HG03439 (cell line): Measurements from ENCODE around the gene ZNF615.
"Not testable (repeated sequence)": the region's sequence is repeated elsewhere in the genome, so short reads cannot be mapped to it uniquely, and the experiment has no call there.

Experiments used
- ATAC-seq: cut with Tn5 transposase; IDR thresholded peaks from one replicate; pipeline ENCODE4 v1.9.1; 2021; ENCODE audit warnings: mild to moderate bottlenecking, moderate library complexity; ENCODE audit not compliant: unreplicated experiment

Gene ZNF615

DNA sequence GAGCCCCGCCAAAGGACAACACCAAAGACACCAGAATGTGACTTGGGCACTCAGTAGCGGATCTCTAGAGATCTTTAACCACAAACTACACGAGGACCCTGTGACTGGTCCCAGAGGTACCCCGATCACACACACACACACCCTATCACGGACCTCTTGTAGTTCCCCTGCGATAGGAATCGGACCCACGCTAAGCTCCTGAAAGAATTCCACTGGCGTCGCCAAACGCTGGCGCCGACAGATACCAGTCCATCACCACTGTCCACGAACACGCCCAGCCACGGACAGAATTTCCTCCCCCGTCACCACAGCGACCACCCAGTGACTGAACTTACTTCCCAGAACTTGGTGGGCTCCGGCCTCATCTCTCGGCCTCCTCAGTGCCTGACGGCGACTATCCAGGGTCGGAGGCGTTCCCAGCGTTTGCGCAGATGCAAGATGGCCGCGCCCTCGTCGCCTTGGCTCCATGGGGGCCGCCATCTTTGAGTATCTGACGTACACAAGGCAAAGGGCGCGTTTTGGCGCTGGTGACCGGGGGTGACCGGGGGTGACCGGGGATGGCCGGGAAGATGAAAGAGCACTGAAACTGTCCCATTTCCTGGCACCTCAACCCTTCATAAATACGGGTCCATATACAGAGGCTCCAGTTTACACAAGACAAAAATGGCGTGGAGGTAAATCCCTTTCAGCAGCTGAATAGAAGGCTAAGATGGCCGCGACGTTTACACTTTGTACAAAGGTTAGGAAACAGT is at the start of gene ZNF615:
Gene ZNF615, minus strand, starts transcription at position 406 of the 752 bp plus-strand sequence. CDS start 4,500 bp downstream, outside the sequence.
- peak; percentile 96 for ATAC-seq

DNA sequence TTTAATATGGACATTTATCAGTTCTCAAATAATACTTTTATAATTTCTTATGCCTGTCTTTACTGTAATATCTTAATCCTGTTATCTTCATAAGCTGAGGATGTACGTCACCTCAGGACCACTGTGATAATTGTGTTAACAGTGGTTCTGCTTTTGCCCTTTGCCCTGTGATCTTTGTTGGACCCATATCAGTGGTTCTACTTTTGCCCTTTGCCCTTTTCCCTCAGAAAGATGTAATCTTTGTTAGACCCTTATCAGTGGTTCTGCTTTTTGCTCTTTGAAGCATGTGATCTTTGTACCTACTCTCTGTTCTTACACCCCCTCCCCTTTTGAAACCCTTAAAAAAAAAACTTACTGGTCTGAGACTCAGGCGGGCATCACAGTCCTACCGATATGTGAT is 48.5 kb upstream of the ZNF615 start:
- not testable (repeated sequence) for ATAC-seq

DNA sequence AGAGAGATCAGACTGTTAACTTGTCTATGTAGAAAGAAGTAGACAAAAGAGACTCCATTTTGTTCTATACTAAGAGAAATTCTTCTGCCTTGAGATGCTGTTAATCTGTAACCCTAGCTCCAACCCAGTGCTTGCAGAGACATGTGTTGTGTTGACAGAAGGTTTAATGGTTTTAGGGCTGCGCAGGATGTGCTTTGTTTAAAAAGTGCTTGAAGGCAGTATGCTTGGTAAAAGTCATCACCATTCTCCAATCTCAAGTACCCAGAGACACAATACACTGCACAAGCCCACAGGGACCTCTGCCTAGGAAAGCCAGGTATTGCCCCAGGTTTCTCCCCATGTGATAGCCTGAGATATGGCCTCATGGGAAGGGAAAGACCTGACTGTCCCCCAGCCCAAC is 43.7 kb upstream of the ZNF615 start:
- ATAC-seq, result not testable (repeated sequence)

DNA sequence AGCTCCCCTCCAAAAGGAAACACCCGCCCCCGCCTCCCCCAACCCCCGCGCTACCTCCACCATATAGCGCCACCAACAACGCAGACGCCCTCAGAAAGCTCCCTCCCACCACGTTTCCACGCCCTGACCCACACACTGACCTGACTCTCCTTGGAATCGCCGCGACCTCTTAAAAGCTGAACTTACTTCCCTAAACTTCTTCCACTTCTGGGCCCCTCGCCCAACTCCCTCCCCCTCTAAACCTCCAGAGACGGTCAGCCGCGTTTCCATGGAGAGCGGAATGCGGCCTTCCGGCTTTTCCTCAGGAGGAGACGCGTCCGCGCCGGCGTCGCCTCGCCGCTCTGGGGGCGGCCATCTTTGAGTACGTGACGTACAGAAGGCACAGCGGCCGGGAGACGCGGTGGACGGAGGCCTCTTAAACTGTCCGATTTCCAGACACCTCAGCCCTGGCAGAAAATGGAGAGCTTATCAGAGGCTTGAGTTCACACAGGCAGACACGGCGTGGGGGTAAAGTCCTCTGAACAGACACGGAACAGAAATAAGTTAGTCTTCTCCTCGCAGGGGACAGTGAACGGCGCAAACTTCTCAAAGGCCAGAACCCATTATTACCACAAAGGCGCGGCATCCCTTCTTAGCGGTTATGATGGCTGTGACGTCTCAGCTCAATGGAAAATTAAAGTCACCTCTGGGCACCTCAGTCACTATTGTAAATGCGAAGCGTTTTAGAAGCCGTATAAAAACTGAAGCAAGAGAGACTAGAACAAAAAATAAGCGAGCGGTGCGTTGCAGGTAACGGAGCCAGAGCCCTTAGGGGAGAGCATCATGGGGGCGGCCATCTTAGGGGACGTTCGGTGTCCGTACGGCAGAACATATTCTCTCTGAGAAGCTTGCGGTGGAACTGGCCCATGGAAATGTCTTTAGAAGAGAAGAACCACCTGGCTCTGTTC is 40.8 kb upstream of the ZNF615 start, which contains the start of gene ZNF432:
Gene ZNF432, minus strand, starts transcription at position 284 of the 947 bp plus-strand sequence. CDS start 1,970 bp downstream, outside the sequence.
- ATAC-seq, result peak; percentile 89

DNA sequence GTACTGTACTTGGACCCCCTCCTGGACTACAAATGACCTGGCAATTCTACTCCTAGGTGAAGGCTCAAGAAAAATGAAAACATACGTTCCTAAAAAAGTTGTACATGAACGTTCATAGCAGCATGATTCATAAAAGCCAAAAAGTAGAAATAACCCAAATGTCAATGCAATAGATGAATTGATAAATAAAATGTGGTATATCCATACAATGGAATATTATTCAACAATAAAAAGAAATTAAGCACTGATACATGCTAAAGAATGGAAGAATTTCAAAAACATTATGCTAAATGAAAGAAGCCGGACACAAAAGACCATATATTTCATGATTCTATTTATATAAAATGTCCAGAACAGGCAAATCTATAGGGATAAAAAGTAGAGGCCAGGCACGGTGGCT is 31.2 kb upstream of the ZNF615 start:
- ATAC-seq, result no peak

DNA sequence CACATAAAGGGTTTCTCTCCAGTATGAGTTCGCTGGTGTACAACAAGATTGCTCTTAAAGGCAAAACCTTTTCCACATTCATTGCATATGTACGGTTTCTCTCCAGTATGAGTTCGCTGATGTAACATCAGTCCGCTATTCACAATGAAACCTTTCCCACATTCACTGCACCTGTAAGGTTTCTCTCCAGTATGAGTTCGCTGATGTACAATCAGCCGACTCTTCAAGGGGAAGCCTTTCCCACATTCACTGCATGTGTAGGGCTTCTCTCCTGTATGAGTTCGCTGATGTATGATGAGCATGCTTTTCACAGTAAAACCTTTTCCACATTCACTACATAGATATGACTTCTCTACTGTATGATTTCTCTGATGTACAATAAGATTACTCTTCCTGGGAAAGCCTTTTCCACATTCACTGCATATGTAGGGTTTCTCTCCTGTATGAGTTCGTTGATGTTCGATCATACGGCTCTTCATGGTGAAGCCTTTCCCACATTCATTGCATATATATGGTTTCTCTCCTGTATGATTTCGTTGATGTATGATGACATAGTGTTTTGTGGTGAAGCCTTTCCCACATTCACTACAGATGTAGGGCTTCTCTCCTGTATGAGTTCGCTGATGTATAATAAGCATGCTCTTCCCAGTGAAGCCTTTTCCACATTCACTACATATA is 26.2 kb upstream of the ZNF615 start:
- ATAC-seq, result no peak

DNA sequence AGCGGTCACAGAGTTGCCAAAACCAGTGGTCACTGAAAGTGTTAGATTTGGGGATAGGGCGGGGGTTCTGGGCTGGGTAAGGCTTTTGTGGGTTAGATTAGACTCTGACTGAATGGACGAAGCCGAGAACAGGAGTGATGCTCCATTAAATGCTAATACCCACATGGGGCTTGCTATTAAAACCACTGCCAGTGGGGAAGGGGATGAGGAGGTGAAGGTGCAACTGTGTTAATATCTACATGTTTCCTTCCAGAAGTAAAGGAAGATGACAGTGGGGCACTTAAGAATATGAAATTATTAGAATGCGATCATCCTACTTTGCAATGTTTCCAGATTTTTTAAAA is 20.7 kb upstream of the ZNF615 start:
- ATAC-seq, result peak; percentile 38

DNA sequence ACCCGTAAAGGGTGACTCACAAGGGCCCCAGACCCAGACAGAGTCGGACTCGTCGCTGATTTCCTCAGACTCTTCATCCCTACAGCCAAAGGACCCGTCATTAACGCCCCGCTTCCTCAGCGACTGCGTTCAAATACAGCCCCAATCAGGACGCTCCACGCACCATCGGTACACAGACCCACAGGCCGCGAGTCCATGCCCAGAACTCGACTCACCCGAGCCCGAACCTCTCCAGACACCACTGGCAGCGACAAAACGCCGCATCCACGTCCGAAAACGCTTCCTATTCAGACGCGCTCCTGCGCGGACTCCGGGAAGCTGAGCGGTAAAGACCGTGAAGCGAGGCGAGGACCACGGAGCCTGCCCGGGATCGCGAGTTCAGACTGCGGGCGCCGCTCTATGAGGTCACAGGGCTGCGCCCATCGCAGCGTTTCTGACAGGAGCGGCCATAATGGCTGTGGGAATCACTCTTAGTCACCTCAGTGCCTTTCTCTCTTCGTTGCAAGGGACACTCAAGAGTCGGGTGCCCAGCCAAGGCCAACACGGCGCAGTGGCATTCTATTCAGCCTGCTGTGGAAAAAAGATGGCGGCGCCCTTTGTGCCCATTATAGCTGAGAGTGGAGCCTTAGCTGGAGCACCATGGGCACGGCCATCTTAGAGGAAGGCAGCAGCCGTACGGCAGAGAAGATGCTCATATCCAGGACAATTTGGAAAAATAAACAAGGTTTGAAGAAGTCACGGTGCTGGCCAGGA is 20.2 kb upstream of the ZNF615 start, which contains the start of gene ZNF614:
Gene ZNF614, minus strand, starts transcription at position 353 of the 753 bp plus-strand sequence. CDS start 2,634 bp downstream, outside the sequence.
- ATAC-seq, result peak; percentile 79

DNA sequence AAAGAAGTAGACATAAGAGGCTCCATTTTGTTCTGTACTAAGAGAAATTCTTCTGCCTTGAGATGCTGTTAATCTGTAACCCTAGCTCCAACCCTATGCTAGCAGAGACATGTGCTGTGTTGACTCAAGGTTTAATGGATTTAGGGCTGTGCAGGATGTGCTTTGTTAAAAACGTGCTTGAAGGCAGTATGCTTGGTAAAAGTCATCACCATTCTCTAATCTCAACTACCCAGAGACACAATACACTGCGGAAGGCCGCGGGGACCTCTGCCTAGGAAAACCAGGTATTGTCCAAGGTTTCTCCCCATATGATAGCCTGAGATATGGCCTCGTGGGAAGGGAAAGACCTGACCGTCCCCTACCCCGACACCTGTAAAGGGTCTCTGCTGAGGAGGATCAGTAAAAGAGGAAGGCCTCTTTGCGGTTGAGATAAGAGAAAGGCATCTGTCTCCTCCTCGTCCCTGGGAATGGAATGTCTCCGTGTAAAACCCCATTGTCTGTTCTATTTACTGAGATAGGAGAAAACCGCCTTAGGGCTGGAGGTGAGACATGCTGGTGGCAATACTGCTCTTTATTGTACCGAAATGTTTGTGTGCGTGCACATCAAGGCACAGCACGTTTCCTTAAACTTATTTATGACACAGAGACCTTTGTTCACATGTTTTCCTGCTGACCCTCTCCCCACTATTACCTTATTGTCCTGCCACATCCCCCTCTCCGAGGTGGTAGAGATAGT is 18.4 kb upstream of the ZNF615 start:
- not testable (repeated sequence) for ATAC-seq

DNA sequence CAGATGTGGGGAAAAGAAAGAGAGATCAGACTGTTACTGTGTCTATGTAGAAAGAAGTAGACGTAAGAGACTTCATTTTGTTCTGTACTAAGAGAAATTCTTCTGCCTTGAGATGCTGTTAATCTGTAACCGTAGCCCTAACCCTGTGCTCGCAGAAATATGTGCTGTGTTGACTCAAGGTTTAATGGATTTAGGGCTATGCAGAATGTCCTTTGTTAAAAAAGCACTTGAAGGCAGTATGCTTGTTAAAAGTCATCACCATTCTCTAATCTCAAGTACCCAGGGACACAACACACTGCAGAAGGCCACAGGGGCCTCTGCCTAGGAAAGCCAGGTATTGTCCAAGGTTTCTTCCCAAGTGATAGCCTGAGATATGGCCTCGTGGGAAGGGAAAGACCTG is 16.5 kb upstream of the ZNF615 start:
- not testable (repeated sequence) for ATAC-seq

DNA sequence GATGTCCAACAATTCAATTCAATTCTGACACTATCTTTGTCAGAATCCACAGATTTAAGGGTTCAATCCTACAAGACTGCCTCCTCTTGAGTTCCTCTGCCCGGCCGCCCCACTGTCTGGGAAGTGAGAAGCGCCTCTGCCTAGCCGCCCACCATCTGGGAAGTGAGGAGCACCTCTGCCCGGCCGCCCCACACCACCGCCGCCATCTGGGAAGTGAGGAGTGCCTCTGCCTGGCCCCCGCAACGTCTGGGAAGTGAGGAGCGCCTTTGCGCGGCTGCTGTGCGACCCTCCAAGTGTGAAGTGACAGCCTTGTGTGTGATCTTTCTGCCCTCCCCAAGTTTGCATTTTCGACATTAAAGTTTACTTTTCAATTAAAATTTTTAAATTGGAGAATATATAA is 14.2 kb upstream of the ZNF615 start:
- ATAC-seq, result no peak

DNA sequence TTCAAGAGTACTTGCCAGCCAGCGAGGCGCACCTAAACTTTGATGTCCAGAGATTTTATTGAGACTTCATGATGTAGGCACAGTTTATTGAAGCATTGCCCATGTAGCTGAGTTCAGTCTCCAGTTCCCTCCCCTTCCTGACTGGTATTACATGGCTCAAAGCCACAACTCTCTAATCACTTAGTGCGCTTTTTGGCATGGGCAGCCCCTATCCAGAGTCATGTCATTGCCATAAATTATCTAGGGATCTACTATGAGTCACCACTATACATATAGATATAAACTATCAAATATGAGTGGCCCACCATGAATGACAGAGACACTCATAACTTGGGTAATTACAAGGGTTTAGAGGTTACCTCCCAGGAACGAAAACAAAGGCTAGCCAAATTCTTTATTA is 12.5 kb upstream of the ZNF615 start:
- no peak for ATAC-seq

DNA sequence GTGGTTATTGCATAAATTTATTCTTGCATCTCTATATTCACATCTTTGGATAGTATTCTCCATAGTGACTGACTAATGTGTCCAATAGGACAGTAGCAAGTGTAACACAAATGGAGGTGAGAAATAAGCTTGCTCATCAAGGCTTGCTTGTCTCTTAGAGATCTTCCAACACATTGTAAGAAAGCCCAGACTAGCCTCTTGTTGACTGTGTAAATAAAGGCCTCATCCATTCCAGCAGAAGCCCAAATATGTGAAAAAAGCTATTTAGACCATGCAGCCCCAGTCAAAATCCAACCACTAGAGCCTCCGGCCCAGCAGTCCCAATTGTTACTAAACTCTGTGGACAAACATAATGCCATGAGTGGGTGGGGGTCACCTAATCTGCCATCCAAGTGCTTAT is 2.7 kb upstream of the ZNF615 start:
- ATAC-seq, result no peak

DNA sequence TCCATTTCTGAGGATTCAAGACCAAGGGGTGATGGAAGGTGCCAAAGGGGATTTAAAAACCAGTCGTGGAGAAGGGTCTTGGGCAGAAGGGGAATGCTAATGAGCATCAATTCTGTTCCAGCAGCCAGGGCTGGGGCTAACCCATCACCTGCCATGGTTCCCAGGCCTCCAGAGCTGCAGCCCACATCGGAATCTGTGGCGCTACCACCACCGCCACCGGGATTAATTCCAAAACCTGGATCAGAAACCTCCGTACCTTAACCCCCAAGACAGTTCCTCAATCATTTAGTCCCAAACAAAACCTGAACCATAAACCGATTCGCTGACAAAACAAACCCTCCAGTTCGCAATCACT is 583 bp downstream of the ZNF615 start:
- no peak for ATAC-seq

DNA sequence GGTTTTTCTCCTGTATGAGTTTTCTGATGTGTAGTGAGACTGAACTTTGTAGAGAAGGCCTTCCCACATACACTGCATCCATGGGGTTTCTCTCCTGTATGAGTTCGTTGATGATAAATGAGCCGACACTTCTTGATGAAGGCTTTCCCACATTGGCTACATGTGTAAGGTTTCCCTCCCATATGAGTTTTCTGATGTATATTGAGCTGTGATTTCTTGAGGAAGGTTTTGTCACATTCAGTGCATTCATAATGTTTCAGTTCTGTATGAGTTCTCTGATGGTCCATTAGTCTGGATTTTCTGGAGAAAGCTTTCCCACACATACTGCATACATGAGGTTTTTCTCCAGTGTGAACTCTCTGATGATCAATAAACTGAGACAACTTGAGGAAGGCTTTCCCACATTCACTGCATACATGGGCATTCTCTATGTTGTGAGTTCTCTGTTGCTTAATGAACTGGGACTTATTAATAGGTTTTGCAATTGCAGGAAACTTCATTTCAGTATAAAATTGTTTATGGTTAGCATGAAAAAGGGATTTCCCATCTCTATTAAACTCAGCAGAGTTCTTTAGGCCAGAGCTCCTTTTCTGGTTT is 13.9 kb downstream of the ZNF615 start:
- no peak for ATAC-seq

DNA sequence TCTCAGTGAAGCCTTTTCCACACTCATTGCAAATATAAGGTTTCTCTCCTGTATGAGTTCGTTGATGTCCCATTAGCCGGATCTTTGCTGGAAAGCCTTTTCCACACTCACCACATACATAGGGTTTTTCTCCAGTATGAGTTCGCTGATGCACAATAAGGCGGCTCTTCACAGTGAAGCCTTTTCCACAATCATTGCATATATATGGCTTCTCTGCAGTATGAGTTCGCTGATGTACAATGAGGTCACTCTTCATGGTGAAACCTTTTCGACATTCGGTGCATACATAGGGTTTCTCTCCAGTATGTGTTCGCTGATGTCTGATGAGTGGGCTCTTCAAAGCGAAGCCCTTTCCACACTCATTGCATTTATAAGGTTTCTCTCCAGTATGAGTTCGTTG is 14.6 kb downstream of the ZNF615 start:
- ATAC-seq, result no peak

DNA sequence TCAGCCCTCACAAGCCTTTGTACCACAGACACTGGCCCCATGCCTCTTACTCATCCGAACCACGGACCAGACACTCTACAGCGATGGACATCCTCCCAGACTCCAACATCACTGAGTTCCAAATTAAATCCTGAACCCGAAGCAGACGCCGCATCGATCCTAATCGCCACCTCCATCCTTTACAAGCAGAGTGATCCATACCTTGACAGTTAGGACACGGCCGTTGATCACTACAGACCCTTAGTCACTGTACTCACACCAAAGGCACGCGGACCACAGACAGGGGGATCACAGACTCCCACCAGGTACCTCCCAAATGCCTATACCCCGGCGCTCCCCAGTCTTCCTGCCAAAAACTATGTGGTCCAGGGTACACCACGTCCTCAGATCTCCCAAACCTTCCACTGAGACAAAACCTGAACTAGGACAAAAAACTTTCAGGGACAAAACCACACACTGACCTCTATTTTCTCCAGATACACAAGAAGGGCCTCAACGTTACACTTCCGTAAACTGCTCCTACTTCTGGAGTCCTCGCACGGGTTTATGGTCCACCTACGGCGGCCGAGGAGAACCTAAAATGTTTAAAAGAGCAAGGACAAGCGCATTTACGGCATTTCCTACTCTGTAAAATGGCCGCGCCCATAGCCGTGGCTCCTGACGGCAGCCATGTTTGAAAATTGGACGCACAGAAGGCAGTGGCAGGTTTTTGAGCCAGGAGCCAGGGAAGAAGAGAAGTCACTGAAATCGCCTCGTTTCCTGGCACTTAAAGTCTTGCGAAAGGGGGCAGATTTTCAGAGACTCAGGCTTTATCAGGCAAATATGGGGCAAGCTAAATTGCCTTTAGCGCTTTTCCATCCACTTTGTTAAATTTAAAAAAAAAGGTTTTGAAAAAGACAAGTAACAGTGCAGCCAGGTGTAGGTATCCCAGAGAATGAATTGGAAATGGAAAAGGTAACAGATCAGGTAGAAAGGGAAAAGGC is 21.4 kb downstream of the ZNF615 start, which contains the start of gene ZNF350:
Gene ZNF350, minus strand, starts transcription at position 532 of the 983 bp plus-strand sequence. CDS start 12,480 bp downstream, outside the sequence.
- peak; percentile 95 for ATAC-seq

DNA sequence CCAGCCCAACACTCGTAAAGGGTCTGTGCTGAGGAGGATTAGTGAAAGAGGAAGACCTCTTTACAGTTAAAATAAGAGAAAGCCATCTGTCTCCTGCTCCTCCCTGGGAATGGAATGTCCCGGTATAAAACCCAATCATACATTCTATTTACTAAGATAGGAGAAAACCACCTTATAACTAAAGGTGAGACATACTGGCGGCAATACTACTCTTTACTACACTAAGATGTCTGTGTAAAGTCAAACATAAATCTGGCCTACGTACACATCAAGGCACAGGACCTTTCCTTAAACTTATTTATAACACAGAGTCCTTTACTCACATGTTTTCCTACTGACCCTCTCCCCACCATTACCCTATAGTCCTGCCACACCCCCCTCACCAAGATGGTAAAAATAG is 24.6 kb downstream of the ZNF615 start:
- no peak for ATAC-seq
